ENCODE data around the gene HLCS. TPM values are rescaled to one million over a fixed set of nuclear protein-coding genes. Genes with fewer than 3 reads are reported as not detected.

Gene HLCS
- total RNA-seq, 2 donors from 2014 or later, result 17.5 to 29.3 TPM

DNA sequence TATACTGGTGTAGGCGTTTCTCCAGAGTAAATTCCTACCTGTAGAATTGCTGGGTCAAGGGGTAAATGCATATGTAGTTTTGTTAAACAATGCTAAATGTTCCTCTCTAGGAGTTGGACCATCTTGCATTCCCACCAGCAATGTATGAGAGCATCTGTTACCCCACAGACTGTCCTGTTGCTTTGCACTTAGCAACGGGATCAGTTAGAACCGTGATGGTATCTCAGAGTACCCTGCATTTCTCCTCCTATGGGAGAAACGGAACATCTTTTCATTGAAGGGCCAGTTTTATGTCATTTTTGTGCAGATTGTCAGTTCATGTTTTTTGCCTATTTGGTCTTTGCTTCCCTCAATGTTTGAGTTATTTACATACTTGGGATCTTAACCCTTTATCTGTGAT is 22.1 kb upstream of the HLCS start:
- ATAC-seq (ENCODE audit: insufficient number of reproducible peaks, low FRiP score, low read depth), result no peak
- no peak overlapping the region for H3K27ac ChIP-seq

DNA sequence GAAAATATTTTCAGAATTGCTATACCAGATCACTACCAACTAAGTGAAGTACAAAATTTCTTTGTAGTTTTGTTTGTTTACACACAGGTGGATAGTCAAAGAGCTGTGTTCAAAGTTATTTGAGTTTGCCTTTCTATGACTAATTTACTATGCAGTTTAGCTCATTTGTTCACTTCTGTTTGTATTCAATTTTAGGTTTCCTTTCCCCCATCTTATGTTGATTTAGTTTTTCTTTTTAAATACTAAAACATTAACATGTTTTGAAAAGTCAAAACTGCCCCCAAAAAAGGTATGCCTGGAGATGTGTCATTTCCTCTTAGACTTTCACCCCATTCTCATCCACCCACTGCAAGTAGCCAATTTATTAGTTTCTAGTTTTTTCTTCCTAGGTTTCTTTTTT is 21.4 kb upstream of the HLCS start:
- H3K36me3 ChIP-seq, result no peaks in the 10 kb centered on the region
- TF ChIP-seq, protein P1, sequence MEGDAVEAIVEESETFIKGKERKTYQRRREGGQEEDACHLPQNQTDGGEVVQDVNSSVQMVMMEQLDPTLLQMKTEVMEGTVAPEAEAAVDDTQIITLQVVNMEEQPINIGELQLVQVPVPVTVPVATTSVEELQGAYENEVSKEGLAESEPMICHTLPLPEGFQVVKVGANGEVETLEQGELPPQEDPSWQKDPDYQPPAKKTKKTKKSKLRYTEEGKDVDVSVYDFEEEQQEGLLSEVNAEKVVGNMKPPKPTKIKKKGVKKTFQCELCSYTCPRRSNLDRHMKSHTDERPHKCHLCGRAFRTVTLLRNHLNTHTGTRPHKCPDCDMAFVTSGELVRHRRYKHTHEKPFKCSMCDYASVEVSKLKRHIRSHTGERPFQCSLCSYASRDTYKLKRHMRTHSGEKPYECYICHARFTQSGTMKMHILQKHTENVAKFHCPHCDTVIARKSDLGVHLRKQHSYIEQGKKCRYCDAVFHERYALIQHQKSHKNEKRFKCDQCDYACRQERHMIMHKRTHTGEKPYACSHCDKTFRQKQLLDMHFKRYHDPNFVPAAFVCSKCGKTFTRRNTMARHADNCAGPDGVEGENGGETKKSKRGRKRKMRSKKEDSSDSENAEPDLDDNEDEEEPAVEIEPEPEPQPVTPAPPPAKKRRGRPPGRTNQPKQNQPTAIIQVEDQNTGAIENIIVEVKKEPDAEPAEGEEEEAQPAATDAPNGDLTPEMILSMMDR (IDR thresholded peaks at IDR 0.05), result no peak
- no peak overlapping the region for H3K27ac ChIP-seq
- no peaks in the 10 kb centered on the region for H3K4me1 ChIP-seq (ENCODE audit: control insufficient read depth in 1 of 2, low read depth in 2 of 2)
- DNase-seq (ENCODE audit: low spot score) (no peak), ATAC-seq (ENCODE audit: insufficient number of reproducible peaks, low FRiP score, low read depth) (no peak)
- no peaks in the 10 kb centered on the region for H3K9me3 ChIP-seq
- H3K27me3 ChIP-seq (replicated peaks; ENCODE audit: insufficient read depth), result no peaks in the 10 kb centered on the region
- no peak overlapping the region for H3K4me3 ChIP-seq

More for the DNA sequence above, 22.1 kb upstream of the HLCS start:
- TF ChIP-seq, protein P1 (IDR thresholded peaks at IDR 0.05), result no peak
- no peaks in the 10 kb centered on the region for H3K36me3 ChIP-seq
- H3K4me3 ChIP-seq, result no peak overlapping the region
- H3K4me1 ChIP-seq (ENCODE audit: control insufficient read depth in 1 of 2, low read depth in 2 of 2), result no peaks in the 10 kb centered on the region
- no peak for DNase-seq (ENCODE audit: low spot score)
- no peaks in the 10 kb centered on the region for H3K27me3 ChIP-seq (replicated peaks; ENCODE audit: insufficient read depth)
- H3K9me3 ChIP-seq, result no peaks in the 10 kb centered on the region

DNA sequence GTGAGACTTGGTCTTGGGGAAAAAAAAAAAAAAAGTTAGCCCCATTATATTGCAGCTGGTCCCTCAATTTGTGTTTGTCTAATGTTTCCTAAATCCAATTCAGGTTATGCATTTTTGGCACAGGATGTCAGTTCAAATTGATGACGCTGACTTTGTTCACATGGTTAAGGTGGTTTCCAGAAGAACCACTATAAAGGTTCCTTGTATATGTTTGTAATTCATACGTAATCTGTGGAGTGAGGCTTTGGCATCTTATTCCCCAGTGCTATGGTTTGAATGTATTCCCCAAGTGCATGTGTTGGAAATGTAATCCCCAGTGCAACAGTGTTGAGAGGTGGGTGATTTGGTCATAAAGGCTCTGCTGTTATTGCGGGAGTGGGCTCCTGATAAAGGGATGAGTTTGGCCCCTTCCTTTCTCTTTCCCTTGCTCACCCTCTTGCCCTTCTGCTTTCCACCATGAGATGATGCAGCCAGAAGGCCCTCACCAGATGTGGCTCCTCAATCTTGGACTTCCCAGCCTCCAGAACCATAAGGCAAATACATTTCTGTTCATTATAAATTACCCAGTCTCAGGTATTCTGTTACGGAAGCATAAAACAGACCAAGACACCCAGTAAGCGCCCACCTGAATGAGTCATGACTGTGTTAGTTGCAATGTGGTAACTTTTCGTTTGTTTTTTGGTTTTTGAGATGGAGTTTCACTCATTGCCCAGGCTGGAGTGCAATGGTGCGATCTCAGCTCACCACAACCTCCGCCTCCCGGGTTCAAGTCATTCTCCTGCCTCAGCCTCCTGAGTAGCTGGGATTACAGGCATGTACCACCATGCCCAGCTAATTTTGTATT is 19.5 kb upstream of the HLCS start:
- no peak overlapping the region for H3K27ac ChIP-seq
- ATAC-seq (ENCODE audit: insufficient number of reproducible peaks, low FRiP score, low read depth) (no peak), DNase-seq (ENCODE audit: low spot score) (no peak)
- H3K36me3 ChIP-seq, result no peaks in the 10 kb centered on the region
- no peak overlapping the region for H3K4me3 ChIP-seq
- no peaks in the 10 kb centered on the region for H3K9me3 ChIP-seq
- H3K27me3 ChIP-seq (replicated peaks; ENCODE audit: insufficient read depth), result no peaks in the 10 kb centered on the region
- TF ChIP-seq, protein P1 (IDR thresholded peaks at IDR 0.05), result no peak
- peaks cover 0 to 2% of the 10 kb centered on the region in 2 donors for H3K4me1 ChIP-seq (ENCODE audit: control insufficient read depth in 1 of 2, low read depth in 2 of 2)

DNA sequence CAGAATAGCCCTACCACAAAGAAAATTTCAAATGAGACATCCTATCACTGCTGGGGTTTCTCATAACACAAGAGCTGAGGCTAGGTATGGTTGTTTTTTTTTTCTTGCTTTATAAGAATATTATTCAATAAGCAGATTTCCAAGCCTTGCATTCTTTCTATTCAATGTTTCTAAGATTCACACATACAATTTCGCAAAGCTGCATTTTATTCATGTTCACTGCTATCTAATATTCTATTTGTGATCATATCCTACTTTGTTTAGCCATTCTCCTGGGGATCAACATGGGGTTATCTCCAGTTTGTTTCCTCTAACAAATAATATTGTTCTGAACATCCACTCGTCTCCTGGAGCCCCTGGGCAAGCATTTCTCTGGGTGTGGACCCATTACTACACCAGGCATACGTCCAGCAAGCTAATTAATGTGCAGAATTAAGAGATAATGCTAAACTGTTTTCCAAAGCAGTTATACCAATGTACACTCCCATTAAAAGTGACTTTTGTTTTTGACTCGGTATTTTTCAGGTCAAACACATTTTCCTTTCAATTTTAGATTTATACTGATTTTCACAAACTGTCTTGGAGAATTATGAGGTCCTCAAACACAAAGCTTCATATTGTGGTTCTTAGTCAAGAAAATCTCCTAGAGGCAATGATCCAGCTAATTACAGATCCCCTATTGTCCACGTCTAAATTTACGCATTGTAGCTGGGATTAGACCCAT is 15.7 kb upstream of the HLCS start:
- H3K27me3 ChIP-seq (replicated peaks; ENCODE audit: insufficient read depth), result no peaks in the 10 kb centered on the region
- TF ChIP-seq, protein P1 (IDR thresholded peaks at IDR 0.05), result no peak
- H3K27ac ChIP-seq, result no peak overlapping the region
- peaks cover 3 to 20% of the 10 kb centered on the region in 2 donors for H3K4me1 ChIP-seq (ENCODE audit: control insufficient read depth in 1 of 2, low read depth in 2 of 2)
- ATAC-seq (ENCODE audit: insufficient number of reproducible peaks, low FRiP score, low read depth) (no peak), DNase-seq (ENCODE audit: low spot score) (no peak)
- no peak overlapping the region for H3K4me3 ChIP-seq
- no peaks in the 10 kb centered on the region for H3K36me3 ChIP-seq
- no peaks in the 10 kb centered on the region for H3K9me3 ChIP-seq

DNA sequence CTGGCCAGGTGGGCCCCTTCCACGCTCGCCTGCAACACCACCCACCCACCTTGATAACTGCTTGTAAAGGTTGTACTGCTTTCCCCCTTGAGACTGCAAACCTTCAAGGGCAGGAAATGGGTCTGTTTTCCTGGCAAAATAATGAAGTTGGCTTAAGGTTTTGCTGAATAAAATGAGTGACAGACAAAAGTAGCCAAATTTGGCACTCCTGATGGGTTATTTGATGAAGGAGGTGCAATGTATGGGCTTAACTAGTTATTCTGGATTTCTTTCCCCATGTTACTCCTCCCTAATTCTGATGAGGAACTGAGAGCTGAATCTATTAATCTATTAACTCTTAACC is 14.6 kb upstream of the HLCS start:
- Histone ChIP-seq H3K4me1 (ENCODE audit: control insufficient read depth in 1 of 2, low read depth in 2 of 2) (peaks cover 3 to 25% of the 10 kb centered on the region in 2 donors), H3K9me3 (no peaks in the 10 kb centered on the region)
- ATAC-seq (ENCODE audit: insufficient number of reproducible peaks, low FRiP score, low read depth), result no peak

More for the DNA sequence above, 14.6 kb upstream of the HLCS start:
- TF ChIP-seq, protein P1 (IDR thresholded peaks at IDR 0.05), result no peak
- Histone ChIP-seq H3K27ac (peak overlapping the region in 1 of 2 donors; percentile 5), H3K36me3 (no peaks in the 10 kb centered on the region), H3K4me3 (peak overlapping the region; percentile 70), H3K27me3 (replicated peaks; ENCODE audit: insufficient read depth) (no peaks in the 10 kb centered on the region)
- DNase-seq (ENCODE audit: low spot score), result no peak

Data from thoracic aorta (tissue), 2 donors.